Lower lobe of right lung (tissue), 2 donors: ENCODE measurements around the gene MAP10. TPM values are rescaled to one million over a fixed set of nuclear protein-coding genes. Genes with fewer than 3 reads are reported as not detected.

ENCODE experiments used
- ATAC-seq, 2 donors: fragments of 200-7000 bp; cut with Tn5 transposase; one replicate each; pipeline ENCODE4 v1.9.1; 2020 to 2022; ENCODE audit warnings: mild to moderate bottlenecking in 2 of 2, moderate library complexity in 2 of 2
- DNase-seq: peaks from one replicate; pipeline ENCODE4 v3.0.0-alpha.2; 2020
- H3K27ac ChIP-seq: fragments of 200-600 bp; one replicate; pipeline ENCODE4 v1.8.0; 2022
- H3K27me3 ChIP-seq: fragments of 200-600 bp; one replicate; pipeline ENCODE4 v1.8.0; 2022; ENCODE audit warnings: low read depth
- H3K36me3 ChIP-seq: fragments of 200-600 bp; one replicate; pipeline ENCODE4 v1.8.0; 2022; ENCODE audit warnings: mild to moderate bottlenecking
- H3K4me1 ChIP-seq: fragments of 200-600 bp; one replicate; pipeline ENCODE4 v1.8.0; 2022
- H3K4me3 ChIP-seq: fragments of 200-600 bp; one replicate; pipeline ENCODE4 v1.8.0; 2022; ENCODE audit warnings: mild to moderate bottlenecking
- H3K9me3 ChIP-seq: fragments of 200-600 bp; one replicate; pipeline ENCODE4 v1.8.0; 2022
- CTCF ChIP-seq: fragments of 200-600 bp; IDR thresholded peaks from one replicate; pipeline ENCODE4 v1.8.0; 2022; ENCODE audit warnings: antibody characterized with exemption, mild to moderate bottlenecking
- intact Hi-C: fragments of 100-400 bp; cut with DNase I; formaldehyde crosslinking; loops from one replicate; pipeline ENCODE4 v1.11.0; 2022
- total RNA-seq: library from RNA; stranded (reverse); fragmentation: NEBNext Ultra II Directional; extraction: Animal tissue kit (Norgen Biotek cat#: 25700); gene quantifications from one replicate; pipeline ENCODE4 v1.2.1, GENCODE V29; 2021
- donor health status: DM: no; HTN: yes; CAD: no; lungs with severe emphysema.

MAP10 gene
- total RNA-seq, 1 donor from 2014 or later = 2.6 TPM

GRCh38 chr1:232831895-232832294, 26.7 kb downstream of the MAP10 start:
- TF ChIP-seq CTCF = no peak
- Histone ChIP-seq H3K4me3 (no peak overlapping the region), H3K36me3 (no peaks in the 10 kb centered on the region), H3K9me3 (no peaks in the 10 kb centered on the region), H3K27ac (no peak overlapping the region), H3K27me3 (no peaks in the 10 kb centered on the region), H3K4me1 (no peaks in the 10 kb centered on the region)
- DNase-seq (no peak), ATAC-seq (no peak)
- intact Hi-C loops = no loop called here

GRCh38 chr1:232834066-232834465, 28.9 kb downstream of the MAP10 start:
- Histone ChIP-seq H3K4me3 (no peak overlapping the region), H3K36me3 (no peaks in the 10 kb centered on the region), H3K27ac (no peak overlapping the region), H3K4me1 (no peaks in the 10 kb centered on the region), H3K27me3 (no peaks in the 10 kb centered on the region), H3K9me3 (no peaks in the 10 kb centered on the region)
- ATAC-seq (no peak), DNase-seq (no peak)
- intact Hi-C loops = no loop called here
- TF ChIP-seq CTCF = no peak

- no peak for TF ChIP-seq CTCF
These were observed 29.9 kb downstream of the MAP10 start for GRCh38 chr1:232835166-232835565.

GRCh38 chr1:232837087-232837486, 31.9 kb downstream of the MAP10 start:
- Histone ChIP-seq H3K9me3 (no peaks in the 10 kb centered on the region), H3K27ac (no peak overlapping the region), H3K4me3 (no peak overlapping the region), H3K27me3 (no peaks in the 10 kb centered on the region), H3K36me3 (no peaks in the 10 kb centered on the region), H3K4me1 (no peaks in the 10 kb centered on the region)
- DNase-seq (no peak), ATAC-seq (no peak)
- TF ChIP-seq CTCF = no peak
- intact Hi-C loops = no loop called here

More at GRCh38 chr1:232835166-232835565, 29.9 kb downstream of the MAP10 start:
- DNase-seq (no peak), ATAC-seq (no peak)
- Histone ChIP-seq H3K4me3 (no peak overlapping the region), H3K4me1 (no peaks in the 10 kb centered on the region), H3K27me3 (no peaks in the 10 kb centered on the region), H3K36me3 (no peaks in the 10 kb centered on the region), H3K27ac (no peak overlapping the region), H3K9me3 (no peaks in the 10 kb centered on the region)
- intact Hi-C loops = no loop called here

GRCh38 chr1:232841823-232842565, 36.8 kb downstream of the MAP10 start:
- Histone ChIP-seq H3K27me3 (no peaks in the 10 kb centered on the region), H3K9me3 (no peaks in the 10 kb centered on the region), H3K27ac (no peak overlapping the region), H3K4me3 (no peak overlapping the region), H3K36me3 (no peaks in the 10 kb centered on the region), H3K4me1 (no peaks in the 10 kb centered on the region)
- no peak for DNase-seq
- intact Hi-C loops = no loop called here
- TF ChIP-seq CTCF = no peak
- ATAC-seq = no peak
